ENCODE results near the gene MEF2C.

DNA sequence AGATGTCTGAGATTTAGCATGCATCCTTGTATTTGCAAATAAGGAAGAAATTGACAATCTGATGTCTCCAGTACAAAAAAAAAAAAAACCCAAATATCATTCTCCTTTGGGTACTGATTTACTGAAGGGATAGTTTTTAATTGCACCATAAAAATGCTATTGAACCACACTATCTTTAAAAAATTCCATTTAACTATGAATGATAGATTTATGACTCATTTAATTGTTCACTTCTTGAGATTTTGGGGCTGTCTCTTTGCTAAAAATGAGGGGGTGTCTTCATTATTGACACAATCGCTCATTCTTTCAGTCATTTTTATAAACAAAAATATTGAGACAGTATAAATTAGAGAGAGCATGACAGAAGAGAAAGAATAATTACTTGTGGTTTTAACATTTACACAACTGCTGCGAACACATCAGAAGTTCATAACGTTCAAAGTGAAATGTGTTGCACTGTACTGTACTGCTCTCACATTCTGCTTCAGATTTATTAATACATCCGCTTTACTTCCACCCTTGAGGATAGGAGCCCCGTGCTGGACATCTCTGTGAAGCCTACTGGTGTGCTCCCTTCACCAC is 142.3 kb downstream of the MEF2C start:
- TF ChIP-seq POLR2A (IDR thresholded peaks at IDR 0.05) (no peak), EP300 (IDR thresholded peaks at IDR 0.05) (no peak)
- TF ChIP-seq, protein P1, sequence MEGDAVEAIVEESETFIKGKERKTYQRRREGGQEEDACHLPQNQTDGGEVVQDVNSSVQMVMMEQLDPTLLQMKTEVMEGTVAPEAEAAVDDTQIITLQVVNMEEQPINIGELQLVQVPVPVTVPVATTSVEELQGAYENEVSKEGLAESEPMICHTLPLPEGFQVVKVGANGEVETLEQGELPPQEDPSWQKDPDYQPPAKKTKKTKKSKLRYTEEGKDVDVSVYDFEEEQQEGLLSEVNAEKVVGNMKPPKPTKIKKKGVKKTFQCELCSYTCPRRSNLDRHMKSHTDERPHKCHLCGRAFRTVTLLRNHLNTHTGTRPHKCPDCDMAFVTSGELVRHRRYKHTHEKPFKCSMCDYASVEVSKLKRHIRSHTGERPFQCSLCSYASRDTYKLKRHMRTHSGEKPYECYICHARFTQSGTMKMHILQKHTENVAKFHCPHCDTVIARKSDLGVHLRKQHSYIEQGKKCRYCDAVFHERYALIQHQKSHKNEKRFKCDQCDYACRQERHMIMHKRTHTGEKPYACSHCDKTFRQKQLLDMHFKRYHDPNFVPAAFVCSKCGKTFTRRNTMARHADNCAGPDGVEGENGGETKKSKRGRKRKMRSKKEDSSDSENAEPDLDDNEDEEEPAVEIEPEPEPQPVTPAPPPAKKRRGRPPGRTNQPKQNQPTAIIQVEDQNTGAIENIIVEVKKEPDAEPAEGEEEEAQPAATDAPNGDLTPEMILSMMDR (IDR thresholded peaks at IDR 0.05): no peak

Data from stomach (tissue), 4 donors.